Esophagus muscularis mucosa (tissue), 3 donors: ENCODE measurements around the gene TJP2.
A peak's percentile ranks its signal among the peaks of the same experiment; 100 is the strongest.

Source experiments
- EP300 ChIP-seq: sonication (generic); formaldehyde crosslinking; IDR thresholded peaks from one replicate; pipeline ENCODE4 v1.6.1; 2017; ENCODE audit warnings: antibody characterized with exemption
- POLR2AphosphoS5 ChIP-seq, 2 donors: sonication (generic); formaldehyde crosslinking; IDR thresholded peaks; one replicate each; pipeline ENCODE4 v1.6.1; 2017; ENCODE audit warnings: antibody characterized with exemption in 2 of 2

DNA sequence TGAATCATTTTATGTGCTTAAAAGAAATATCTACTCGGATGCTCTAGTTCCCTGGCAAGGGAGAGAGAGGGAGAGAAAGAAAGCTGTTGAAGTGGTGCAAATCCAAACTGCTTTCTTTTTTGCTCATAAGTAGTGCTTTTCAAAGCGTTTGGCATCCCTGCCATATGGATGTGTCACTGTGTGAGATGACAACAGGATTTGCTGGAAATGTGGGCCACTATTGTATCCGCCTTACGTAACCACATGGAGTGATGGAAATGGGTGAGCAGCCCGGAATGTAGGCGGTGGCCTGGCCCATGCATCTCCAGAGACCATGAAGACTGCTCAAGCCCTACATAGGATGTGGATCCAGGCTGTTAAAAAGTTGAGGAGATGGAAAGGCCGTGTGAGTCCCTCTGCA is 30.8 kb downstream of the TJP2 start:
- TF ChIP-seq POLR2AphosphoS5 (IDR thresholded peaks at IDR 0.05) (peak; percentile 17 to 20), EP300 (no peak)
